Panc1 (cell line): ENCODE results near the gene RPL4. TPM values are rescaled to one million over a fixed set of nuclear protein-coding genes. Genes with fewer than 3 reads are reported as not detected.

ENCODE experiments used
- ATAC-seq: fragments of 200-7000 bp; cut with Tn5 transposase; 2 replicates; pipeline ENCODE4 v1.9.1; 2020; ENCODE audit warnings: mild to moderate bottlenecking, moderate library complexity
- BruUV-seq: library from RNA; stranded (reverse); fragments of 400-500 nt; replicated peaks from 2 replicates; lab custom pipeline; 2021; lab: Mats Ljungman, UMichigan
- CTCF ChIA-PET: fragments of 300-600 bp; sonication (Branson Sonifier 250); formaldehyde crosslinking; loops from one replicate; lab custom pipeline; 2022; ENCODE audit warnings: antibody characterized with exemption; lab: Charles Lee
- POLR2A ChIA-PET: fragments of 300-600 bp; sonication (Branson Sonifier 250); formaldehyde crosslinking; loops from one replicate; lab custom pipeline; 2022; ENCODE audit warnings: antibody characterized with exemption; lab: Charles Lee
- DNase-seq: peaks from one replicate; pipeline ENCODE4 v3.0.0-alpha.2; 2010; ENCODE audit warnings: low read depth, low spot score
- H3K27ac ChIP-seq: 2 replicates; pipeline ENCODE4 v1.5.1; 2011; ENCODE audit warnings: mild to moderate bottlenecking, low read length, inconsistent platforms
- H3K27me3 ChIP-seq: fragments of 200-500 bp; sonication (Bioruptor generic); 2 replicates; pipeline ENCODE4 v1.6.0; 2014; ENCODE audit warnings: low read length, inconsistent platforms; ENCODE audit not compliant: control insufficient read depth, insufficient read depth
- H3K36me3 ChIP-seq: fragments of 200-500 bp; sonication (Bioruptor generic); 2 replicates; pipeline ENCODE4 v1.5.1; 2014; ENCODE audit warnings: inconsistent platforms, mild to moderate bottlenecking, low read length, moderate library complexity; ENCODE audit not compliant: control insufficient read depth, insufficient read depth
- H3K4me1 ChIP-seq: 2 replicates; pipeline ENCODE4 v1.5.1; 2011; ENCODE audit warnings: inconsistent platforms, mild to moderate bottlenecking, low read length, moderate library complexity; ENCODE audit not compliant: control insufficient read depth, insufficient read depth
- H3K4me3 ChIP-seq, 2 experiments: 2 replicates each; pipeline ENCODE4 v1.5.1; 2011 to 2012; ENCODE audit warnings: low read depth in 2 of 2, low read length in 2 of 2, mild to moderate bottlenecking in 2 of 2, inconsistent platforms in 1 of 2, moderate library complexity in 1 of 2
- H3K9me3 ChIP-seq: fragments of 200-500 bp; sonication (Bioruptor generic); 2 replicates; pipeline ENCODE4 v1.5.1; 2014; ENCODE audit warnings: low read depth, mild to moderate bottlenecking, inconsistent platforms, low read length, moderate library complexity; ENCODE audit not compliant: control insufficient read depth, insufficient read depth
- POLR2AphosphoS5 ChIP-seq: IDR thresholded peaks from 2 replicates; pipeline ENCODE4 v1.6.1; 2012; ENCODE audit warnings: mild to moderate bottlenecking, low read depth, low read length, moderate library complexity
- SIN3A ChIP-seq: IDR thresholded peaks from 2 replicates; pipeline ENCODE4 v1.6.1; 2012; ENCODE audit warnings: low read depth, mild to moderate bottlenecking, low read length, moderate library complexity, borderline replicate concordance; ENCODE audit not compliant: insufficient read depth
- TCF7L2 ChIP-seq: IDR thresholded peaks from 2 replicates; pipeline ENCODE4 v1.6.1; 2011; ENCODE audit warnings: mild to moderate bottlenecking, low read depth, low read length, inconsistent platforms
- in situ Hi-C: cut with HindIII; loops from 2 replicates; pipeline ENCODE4 v1.10.0; 2016; ENCODE audit warnings: low sequenced_read_pairs, low pct_unique_long_range_greater_than_20kb
- intact Hi-C: fragments of 100-400 bp; cut with micrococcal nuclease; formaldehyde crosslinking; loops from one replicate; pipeline ENCODE4 v1.10.0; 2022; ENCODE audit not compliant: unreplicated experiment
- total RNA-seq: library from RNA; stranded (reverse); gene quantifications from one replicate; pipeline ENCODE4 v1.2.1, GENCODE V29; 2021; ENCODE audit not compliant: unreplicated experiment
- TF ChIP-seq, protein P1 (sequence below), 2 experiments: IDR thresholded peaks; 2 replicates each; pipeline ENCODE4 v1.6.1; 2011 to 2012; ENCODE audit warnings: low read depth in 2 of 2, control low read depth in 1 of 2, low read length in 1 of 2, mild to moderate bottlenecking in 1 of 2, moderate library complexity in 1 of 2; ENCODE audit not compliant: insufficient read depth in 1 of 2
- TF ChIP-seq, protein P2 (sequence below): fragments of 450-650 bp; IDR thresholded peaks from 2 replicates; pipeline ENCODE4 v1.5.1; 2017; ENCODE audit warnings: mild to moderate bottlenecking

The RPL4 gene
- total RNA-seq, 1 experiment from 2014 or later: 2,268 TPM

- in situ Hi-C loops: no loop called here
- no peaks in the 10 kb centered on the region for H3K9me3 ChIP-seq
- CTCF ChIA-PET: no interaction called here
- no peak overlapping the region for H3K4me3 ChIP-seq
- TF ChIP-seq TCF7L2 (no peak), SIN3A (no peak), POLR2AphosphoS5 (no peak)
- TF ChIP-seq, protein P1, sequence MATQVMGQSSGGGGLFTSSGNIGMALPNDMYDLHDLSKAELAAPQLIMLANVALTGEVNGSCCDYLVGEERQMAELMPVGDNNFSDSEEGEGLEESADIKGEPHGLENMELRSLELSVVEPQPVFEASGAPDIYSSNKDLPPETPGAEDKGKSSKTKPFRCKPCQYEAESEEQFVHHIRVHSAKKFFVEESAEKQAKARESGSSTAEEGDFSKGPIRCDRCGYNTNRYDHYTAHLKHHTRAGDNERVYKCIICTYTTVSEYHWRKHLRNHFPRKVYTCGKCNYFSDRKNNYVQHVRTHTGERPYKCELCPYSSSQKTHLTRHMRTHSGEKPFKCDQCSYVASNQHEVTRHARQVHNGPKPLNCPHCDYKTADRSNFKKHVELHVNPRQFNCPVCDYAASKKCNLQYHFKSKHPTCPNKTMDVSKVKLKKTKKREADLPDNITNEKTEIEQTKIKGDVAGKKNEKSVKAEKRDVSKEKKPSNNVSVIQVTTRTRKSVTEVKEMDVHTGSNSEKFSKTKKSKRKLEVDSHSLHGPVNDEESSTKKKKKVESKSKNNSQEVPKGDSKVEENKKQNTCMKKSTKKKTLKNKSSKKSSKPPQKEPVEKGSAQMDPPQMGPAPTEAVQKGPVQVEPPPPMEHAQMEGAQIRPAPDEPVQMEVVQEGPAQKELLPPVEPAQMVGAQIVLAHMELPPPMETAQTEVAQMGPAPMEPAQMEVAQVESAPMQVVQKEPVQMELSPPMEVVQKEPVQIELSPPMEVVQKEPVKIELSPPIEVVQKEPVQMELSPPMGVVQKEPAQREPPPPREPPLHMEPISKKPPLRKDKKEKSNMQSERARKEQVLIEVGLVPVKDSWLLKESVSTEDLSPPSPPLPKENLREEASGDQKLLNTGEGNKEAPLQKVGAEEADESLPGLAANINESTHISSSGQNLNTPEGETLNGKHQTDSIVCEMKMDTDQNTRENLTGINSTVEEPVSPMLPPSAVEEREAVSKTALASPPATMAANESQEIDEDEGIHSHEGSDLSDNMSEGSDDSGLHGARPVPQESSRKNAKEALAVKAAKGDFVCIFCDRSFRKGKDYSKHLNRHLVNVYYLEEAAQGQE (IDR thresholded peaks at IDR 0.05; ENCODE audit: insufficient read depth in 1 of 2, low read depth in 2 of 2, low read length in 1 of 2): no peak
- TF ChIP-seq, protein P2, sequence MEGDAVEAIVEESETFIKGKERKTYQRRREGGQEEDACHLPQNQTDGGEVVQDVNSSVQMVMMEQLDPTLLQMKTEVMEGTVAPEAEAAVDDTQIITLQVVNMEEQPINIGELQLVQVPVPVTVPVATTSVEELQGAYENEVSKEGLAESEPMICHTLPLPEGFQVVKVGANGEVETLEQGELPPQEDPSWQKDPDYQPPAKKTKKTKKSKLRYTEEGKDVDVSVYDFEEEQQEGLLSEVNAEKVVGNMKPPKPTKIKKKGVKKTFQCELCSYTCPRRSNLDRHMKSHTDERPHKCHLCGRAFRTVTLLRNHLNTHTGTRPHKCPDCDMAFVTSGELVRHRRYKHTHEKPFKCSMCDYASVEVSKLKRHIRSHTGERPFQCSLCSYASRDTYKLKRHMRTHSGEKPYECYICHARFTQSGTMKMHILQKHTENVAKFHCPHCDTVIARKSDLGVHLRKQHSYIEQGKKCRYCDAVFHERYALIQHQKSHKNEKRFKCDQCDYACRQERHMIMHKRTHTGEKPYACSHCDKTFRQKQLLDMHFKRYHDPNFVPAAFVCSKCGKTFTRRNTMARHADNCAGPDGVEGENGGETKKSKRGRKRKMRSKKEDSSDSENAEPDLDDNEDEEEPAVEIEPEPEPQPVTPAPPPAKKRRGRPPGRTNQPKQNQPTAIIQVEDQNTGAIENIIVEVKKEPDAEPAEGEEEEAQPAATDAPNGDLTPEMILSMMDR: no peak
- intact Hi-C loops: no loop called here
- no peak for ATAC-seq
- BruUV-seq: no TSS peak
- no peaks in the 10 kb centered on the region for H3K4me1 ChIP-seq
- H3K27me3 ChIP-seq: no peaks in the 10 kb centered on the region
- H3K27ac ChIP-seq: no peak overlapping the region
- no peak for DNase-seq
- peaks cover 10% of the 10 kb centered on the region; the same call in 1 of the 2 replicates for H3K36me3 ChIP-seq
- POLR2A ChIA-PET: no interaction called here
These were observed 20.2 kb upstream of the RPL4 start for GRCh38 chr15:66524838-66525237.

- BruUV-seq: no TSS peak
- ATAC-seq (no peak), DNase-seq (no peak)
- no peaks in the 10 kb centered on the region for H3K27me3 ChIP-seq
- TF ChIP-seq, protein P1 (IDR thresholded peaks at IDR 0.05; ENCODE audit: insufficient read depth in 1 of 2, low read depth in 2 of 2, low read length in 1 of 2): no peak
- TF ChIP-seq SIN3A: no peak
- no peak for TF ChIP-seq TCF7L2
- no peak for TF ChIP-seq POLR2AphosphoS5
- TF ChIP-seq, protein P2: no peak
- H3K4me1 ChIP-seq: no peaks in the 10 kb centered on the region
- no peaks in the 10 kb centered on the region for H3K9me3 ChIP-seq
- in situ Hi-C loops: no loop called here
- intact Hi-C loops: no loop called here
- ChIA-PET POLR2A (no interaction called here), CTCF (no interaction called here)
- H3K4me3 ChIP-seq: no peak overlapping the region
- no peak overlapping the region for H3K27ac ChIP-seq
- peaks cover 7% of the 10 kb centered on the region; the same call in 1 of the 2 replicates for H3K36me3 ChIP-seq
These were observed 19.3 kb upstream of the RPL4 start for GRCh38 chr15:66523926-66524325.
